HepG2 (cell line): ENCODE measurements around the gene INTS15. TPM values are rescaled to one million over a fixed set of nuclear protein-coding genes. Genes with fewer than 3 reads are reported as not detected.

ENCODE experiments used
- ASH2L ChIP-seq: fragments of 300-600, 200-600 bp; sonication (generic); IDR thresholded peaks from 2 replicates; pipeline ENCODE4 v1.7.0; 2017; ENCODE audit warnings: low read depth, mild to moderate bottlenecking, moderate library complexity, mixed read lengths, low read length; ENCODE audit not compliant: insufficient read length
- CC2D1A ChIP-seq: sonication (generic); formaldehyde crosslinking; IDR thresholded peaks from 2 replicates; pipeline ENCODE4 v1.8.1; 2023; ENCODE audit warnings: mild to moderate bottlenecking, missing genetic modification reagents
- CENPBD1 ChIP-seq: sonication (generic); formaldehyde crosslinking; IDR thresholded peaks from 2 replicates; pipeline ENCODE4 v1.8.0; 2022; ENCODE audit warnings: missing genetic modification reagents, low read depth, mild to moderate bottlenecking, borderline replicate concordance
- CENPT ChIP-seq: sonication (generic); formaldehyde crosslinking; IDR thresholded peaks from 2 replicates; pipeline ENCODE4 v1.8.0; 2022; ENCODE audit warnings: low read depth, mild to moderate bottlenecking, moderate library complexity, missing genetic modification reagents
- ERF ChIP-seq: IDR thresholded peaks from 2 replicates; pipeline ENCODE4 v1.6.1; 2018; ENCODE audit warnings: missing biosample characterization, missing genetic modification reagents
- FUBP1 ChIP-seq: sonication (generic); formaldehyde crosslinking; IDR thresholded peaks from 2 replicates; pipeline ENCODE4 v1.5.1; 2020; ENCODE audit warnings: missing genetic modification reagents, mild to moderate bottlenecking, borderline replicate concordance
- GABPB1 ChIP-seq: IDR thresholded peaks from 2 replicates; pipeline ENCODE4 v1.6.1; 2016; ENCODE audit warnings: mild to moderate bottlenecking, missing genetic modification reagents, moderate library complexity, missing compliant biosample characterization
- GATAD1 ChIP-seq: IDR thresholded peaks from 2 replicates; pipeline ENCODE4 v1.6.1; 2016; ENCODE audit warnings: missing genetic modification reagents, missing compliant biosample characterization
- HDAC2 ChIP-seq: sonication (generic); formaldehyde crosslinking; IDR thresholded peaks from 2 replicates; pipeline ENCODE4 v1.4.0; 2020; ENCODE audit warnings: missing genetic modification reagents
- KLF13 ChIP-seq: sonication (generic); formaldehyde crosslinking; IDR thresholded peaks from 2 replicates; pipeline ENCODE4 v1.4.0; 2020; ENCODE audit warnings: mild to moderate bottlenecking, missing genetic modification reagents
- KLF16 ChIP-seq, 2 experiments: sonication (generic) in 1 of 2; formaldehyde crosslinking in 1 of 2; IDR thresholded peaks; 2 replicates each; pipeline versions ENCODE4 v1.6.1 to v1.8.0; 2016 to 2023; ENCODE audit warnings: missing genetic modification reagents in 2 of 2, missing compliant biosample characterization in 1 of 2
- LBX2 ChIP-seq: sonication (generic); formaldehyde crosslinking; IDR thresholded peaks from 2 replicates; pipeline ENCODE4 v1.5.0; 2020; ENCODE audit warnings: missing genetic modification reagents, mild to moderate bottlenecking, borderline replicate concordance
- MED8 ChIP-seq: sonication (generic); formaldehyde crosslinking; IDR thresholded peaks from 2 replicates; pipeline ENCODE4 v1.8.1; 2023; ENCODE audit warnings: mild to moderate bottlenecking, missing genetic modification reagents; ENCODE audit not compliant: insufficient replicate concordance
- NFKBIZ ChIP-seq: IDR thresholded peaks from 2 replicates; pipeline ENCODE4 v1.6.1; 2018; ENCODE audit warnings: missing genetic modification reagents, missing compliant biosample characterization
- NR2F6 ChIP-seq, 2 experiments: IDR thresholded peaks; 2 replicates each; pipeline ENCODE4 v1.6.1; 2016; ENCODE audit warnings: antibody characterized with exemption in 1 of 2, mild to moderate bottlenecking in 1 of 2
- PHF20 ChIP-seq: sonication (generic); formaldehyde crosslinking; IDR thresholded peaks from 2 replicates; pipeline ENCODE4 v1.5.0; 2020; ENCODE audit warnings: mild to moderate bottlenecking, missing genetic modification reagents
- PITX1 ChIP-seq: sonication (generic); formaldehyde crosslinking; IDR thresholded peaks from 2 replicates; pipeline ENCODE4 v1.5.1; 2020; ENCODE audit warnings: mild to moderate bottlenecking, missing genetic modification reagents
- SIN3A ChIP-seq: IDR thresholded peaks from 2 replicates; pipeline ENCODE4 v1.6.1; 2011; ENCODE audit warnings: low read depth, mild to moderate bottlenecking, control low read depth, low read length, borderline replicate concordance
- SKI ChIP-seq: fragments of 450-650 bp; IDR thresholded peaks from one replicate; pipeline ENCODE4 v1.6.1; 2018; ENCODE audit warnings: mild to moderate bottlenecking; ENCODE audit not compliant: partially characterized antibody
- TAF15 ChIP-seq: fragments of 200-400 bp; formaldehyde crosslinking; IDR thresholded peaks from one replicate; pipeline ENCODE4 v1.6.1; 2018; ENCODE audit warnings: mild to moderate bottlenecking, low read depth, low read length; ENCODE audit not compliant: poor library complexity, severe bottlenecking
- TMF1 ChIP-seq: sonication (generic); formaldehyde crosslinking; IDR thresholded peaks from 2 replicates; pipeline ENCODE4 v1.8.1; 2022; ENCODE audit warnings: low read depth, missing genetic modification reagents
- ZNF207 ChIP-seq: fragments of 450-650 bp; IDR thresholded peaks from 2 replicates; pipeline ENCODE4 v1.6.1; 2016; ENCODE audit warnings: antibody characterized with exemption, borderline replicate concordance
- ZNF317 ChIP-seq: sonication (generic); formaldehyde crosslinking; IDR thresholded peaks from 2 replicates; pipeline ENCODE4 v1.5.0; 2020; ENCODE audit warnings: mild to moderate bottlenecking, missing genetic modification reagents
- ZNF329 ChIP-seq: sonication (generic); formaldehyde crosslinking; IDR thresholded peaks from 2 replicates; pipeline ENCODE4 v1.9.0; 2021; ENCODE audit warnings: low read depth, mild to moderate bottlenecking, missing genetic modification reagents
- ZNF503 ChIP-seq: sonication (generic); formaldehyde crosslinking; IDR thresholded peaks from 2 replicates; pipeline ENCODE4 v1.4.0; 2020; ENCODE audit warnings: missing genetic modification reagents
- ZNF616 ChIP-seq: sonication (generic); formaldehyde crosslinking; IDR thresholded peaks from 2 replicates; pipeline ENCODE4 v1.5.0; 2020; ENCODE audit warnings: low read depth, mild to moderate bottlenecking, missing genetic modification reagents
- ZNF816 ChIP-seq: sonication (generic); formaldehyde crosslinking; IDR thresholded peaks from 2 replicates; pipeline ENCODE4 v1.8.0; 2022; ENCODE audit warnings: missing genetic modification reagents, mild to moderate bottlenecking, borderline replicate concordance
- polyA plus RNA-seq, 8 experiments: library from polyadenylated mRNA; depleted of rRNA in 3 of 8; stranded (reverse) in 7 of 8; unstranded in 1 of 8; fragments of >200 nt; fragmentation: Illumina TruSeq in 4 of 8; extraction: Trizol in 4 of 8; gene quantifications; 2 replicates each; pipeline versions ENCODE4 v1.2.1 to v1.2.3, GENCODE V29; 2011 to 2016; ENCODE audit warnings: low read depth in 4 of 8, missing spikeins in 1 of 8, mixed read lengths in 1 of 8; ENCODE audit not compliant: insufficient read depth in 1 of 8
- total RNA-seq, 5 experiments: library from RNA; depleted of rRNA; stranded (reverse); fragments of >200 nt; fragmentation: Illumina TruSeq; extraction: Trizol; gene quantifications; 2 replicates each; pipeline ENCODE4 v1.2.3, GENCODE V29; 2016; ENCODE audit warnings: low read depth in 1 of 5

INTS15 gene
- total and polyA plus RNA-seq, 2 of the 13 experiments (the other 11 are each of a cell fraction or from before 2014, with no cell fraction given), result 16.3 to 25.7 TPM

DNA sequence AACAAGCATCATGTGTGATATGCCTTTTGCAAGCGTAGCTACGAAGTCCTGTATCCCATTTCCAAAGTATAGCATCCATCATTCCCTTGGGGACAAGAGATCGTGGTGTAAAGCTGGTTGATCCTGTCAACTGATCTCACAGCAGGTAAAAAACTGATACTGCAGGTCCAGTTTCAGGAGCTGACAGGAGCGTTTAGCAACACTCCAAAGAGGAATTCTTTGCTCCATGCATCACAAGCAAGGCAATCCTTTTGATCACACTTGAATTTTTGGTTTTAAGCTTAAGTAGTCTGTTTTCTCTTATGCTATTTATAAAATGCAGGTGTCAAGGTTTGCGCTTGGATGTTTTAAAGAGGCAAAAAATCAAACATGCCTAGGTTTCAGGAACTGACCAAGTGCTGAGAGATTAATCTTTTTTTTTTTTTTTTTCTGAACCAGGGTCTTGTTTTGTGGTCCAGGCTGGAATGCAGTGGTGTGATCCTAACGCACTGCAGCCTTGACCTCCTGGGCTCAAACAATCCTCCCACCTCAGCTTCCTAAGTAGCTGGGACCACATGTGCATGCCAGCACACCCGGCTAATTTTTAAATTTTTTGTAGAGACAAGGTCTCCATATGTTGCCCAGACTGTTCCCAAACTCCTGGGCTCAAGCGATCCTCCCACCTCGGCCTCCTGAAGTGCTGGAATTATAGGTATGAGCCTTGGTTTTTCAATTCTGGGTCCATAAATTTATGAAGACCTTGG, 14.4 kb upstream of the INTS15 start (continued):
- TF ChIP-seq ZNF207 (no peak), CC2D1A (no peak), ZNF317 (CRISPR knock-in tag) (no peak), FUBP1 (CRISPR knock-in tag) (no peak), GATAD1 (CRISPR knock-in tag) (no peak), ZNF503 (CRISPR knock-in tag) (no peak; the same call in 1 of the 2 replicates), HDAC2 (CRISPR knock-in tag) (no peak), SKI (no peak), ASH2L (no peak), KLF13 (no peak), TAF15 (no peak), ZNF329 (CRISPR knock-in tag) (no peak), PITX1 (CRISPR knock-in tag) (0 out of 2 replicates have a peak, but pooled peaks have one; percentile 44), CENPBD1 (CRISPR knock-in tag) (no peak), PHF20 (CRISPR knock-in tag) (no peak), NR2F6 (IDR thresholded peaks at IDR 0.05) (peak; percentile 91), NR2F6 (CRISPR knock-in tag; IDR thresholded peaks at IDR 0.05) (peak; percentile 92), GABPB1 (CRISPR knock-in tag) (0 out of 2 replicates have a peak, but pooled peaks have one; percentile 30), ZNF816 (CRISPR knock-in tag) (no peak), SIN3A (no peak), KLF16 (CRISPR knock-in tag; IDR thresholded peaks at IDR 0.05) (no peak), ERF (CRISPR knock-in tag) (no peak), ZNF616 (CRISPR knock-in tag) (no peak), NFKBIZ (CRISPR knock-in tag) (no peak), LBX2 (no peak), TMF1 (CRISPR knock-in tag) (no peak), CENPT (CRISPR knock-in tag) (no peak), MED8 (CRISPR knock-in tag) (no peak)
